Heart left ventricle (tissue), 16 donors: ENCODE results near the gene EMD. TPM values are rescaled to one million over a fixed set of nuclear protein-coding genes. Genes with fewer than 3 reads are reported as not detected.

Experiments
- ATAC-seq, 4 donors: fragments of 200-7000 bp; cut with Tn5 transposase; one replicate each; pipeline ENCODE4 v1.9.1; 2020 to 2022; ENCODE audit warnings: moderate library complexity in 4 of 4, mild to moderate bottlenecking in 3 of 4, moderate number of reproducible peaks in 1 of 4
- DNase-seq, 5 donors: peaks; one replicate each; pipeline ENCODE4 v3.0.0-alpha.2; 2020
- H3K27ac ChIP-seq, 12 donors: fragments of 200-600 bp; sonication (generic) in 4 of 12; one replicate each; pipeline versions ENCODE4 v1.5.0 to v1.8.0; 2016 to 2022; ENCODE audit warnings: mild to moderate bottlenecking in 2 of 12
- H3K27me3 ChIP-seq, 9 donors: fragments of 200-600 bp; sonication (generic) in 2 of 9; one replicate each; pipeline versions ENCODE4 v1.5.1 to v1.8.0; 2016 to 2022; ENCODE audit warnings: mild to moderate bottlenecking in 3 of 9
- H3K36me3 ChIP-seq, 9 donors: fragments of 200-600 bp; sonication (generic) in 2 of 9; one replicate each; pipeline versions ENCODE4 v1.5.0 to v1.8.0; 2018 to 2022; ENCODE audit warnings: mild to moderate bottlenecking in 2 of 9
- H3K4me1 ChIP-seq, 12 donors: fragments of 200-600 bp; sonication (generic) in 4 of 12; one replicate each; pipeline versions ENCODE4 v1.5.0 to v1.8.0; 2016 to 2022; ENCODE audit warnings: mild to moderate bottlenecking in 3 of 12
- H3K4me3 ChIP-seq, 12 donors: fragments of 200-600 bp; sonication (generic) in 4 of 12; one replicate each; pipeline versions ENCODE4 v1.5.0 to v1.8.0; 2017 to 2022; ENCODE audit warnings: mild to moderate bottlenecking in 9 of 12, moderate library complexity in 4 of 12
- H3K9me3 ChIP-seq, 12 donors: fragments of 200-600 bp; sonication (generic) in 4 of 12; one replicate each; pipeline versions ENCODE4 v1.5.0 to v1.8.0; 2016 to 2022; ENCODE audit warnings: mild to moderate bottlenecking in 1 of 12
- CTCF ChIP-seq, 12 donors: fragments of 200-600 bp; sonication (generic) in 4 of 12; IDR thresholded peaks; one replicate each; pipeline versions ENCODE4 v1.5.0 to v1.8.0; 2018 to 2022; ENCODE audit warnings: antibody characterized with exemption in 12 of 12, mild to moderate bottlenecking in 5 of 12
- POLR2A ChIP-seq, 2 donors: fragments of 450-650 bp; IDR thresholded peaks; one replicate each; pipeline ENCODE4 v1.6.1; 2017; ENCODE audit warnings: antibody characterized with exemption in 2 of 2, mild to moderate bottlenecking in 2 of 2, moderate library complexity in 2 of 2
- WGBS, 4 donors: extraction: QIAGEN DNeasy Blood & Tissue Kit in 2 of 4; methylation state at CpG; one replicate each; pipeline versions ENCODE4 v1.1.5 to v1.1.7; 2013 to 2018; 5-methylcytosine and 5-hydroxymethylcytosine counted together
- intact Hi-C, 10 donors: fragments of 100-400 bp; cut with DNase I; formaldehyde crosslinking; loops; one replicate each; pipeline versions ENCODE4 v1.11.1 to v1.14.2; 2022
- polyA plus RNA-seq, 2 donors: library from polyadenylated mRNA; stranded (reverse); fragments of 200-250 nt; gene quantifications; one replicate each; pipeline ENCODE4 v1.2.3, GENCODE V29; 2013
- total RNA-seq, 9 donors: library from RNA; depleted of rRNA in 2 of 9; stranded (reverse); fragments of >200 nt in 2 of 9; fragmentation: NEBNext Ultra II Directional in 3 of 9; extraction: Animal tissue kit (Norgen Biotek cat#: 25700) in 3 of 9; gene quantifications; one replicate each; pipeline versions ENCODE4 v1.1.0 to v1.2.4, GENCODE V29; 2016 to 2023
- donor health status: ischemic (EF 13 %, LVEDD 7.1; RV severe dilation, severe dysfunction).
- donor health status: healthy with polysubstance abuse.
- donor health status: DM: no; HTN: yes; CAD: no.
- donor health status: DM: no; HTN: no; CAD: no.
- donor health status: ischemic (EF 25% LVEDD 6.9; RV normal size, moderate dysfunction).
- donor health status: ischemic (EF 25% LVEDD 5.7; RV mildly dilated, moderate dysfunction).
- donor health status: healthy.
- donor health status: DM: yes; HTN: yes; CAD: no.
- donor health status: ischemic (EF 35%, LVEDD 5.7; RV mildly dilated, moderate dysfunction).
- donor health status: nonischemic (EF 11% LVEDD 7.7; RV severe dilation, severe dysfunction).
- donor health status: DM: yes; HTN: yes; CAD: no.
- donor health status: PGD.
- donor health status: ischemic (EF 29% LVEDD 5.4; RV normal size, mild dysfunction).
- donor health status: nonischemic (EF 23%, LVEDD 6.1; RV moderate dilation, normal function).

The EMD gene
- total and polyA plus RNA-seq, 11 donors, result 37.6 to 152 (median 53.8) TPM

- peaks cover 0 to 19% (median 0%) of the 10 kb centered on the region in 12 donors for H3K4me1 ChIP-seq
- no peak overlapping the region for H3K4me3 ChIP-seq
- H3K27me3 ChIP-seq, result no peaks in the 10 kb centered on the region
- peak overlapping the region in 3 of 12 donors; percentile 9 to 76 (median 32) for H3K27ac ChIP-seq
- ATAC-seq (no peak), DNase-seq (no peak)
- intact Hi-C loops, result no loop called here
- TF ChIP-seq POLR2A (IDR thresholded peaks at IDR 0.05), result no peak
- TF ChIP-seq CTCF (IDR thresholded peaks at IDR 0.05), result no peak
- H3K9me3 ChIP-seq, result no peaks in the 10 kb centered on the region
- H3K36me3 ChIP-seq, result peaks cover 0 to 76% (median 71%) of the 10 kb centered on the region in 9 donors
- WGBS, 4 donors, result 80 to 87% (median 83%) methylated on average over 13 to 19 of the region's 19 CpGs
These were observed 28.5 kb upstream of the EMD start for GRCh38 chrX:154350429-154351182.

GRCh38 chrX:154351183-154352011 is 27.7 kb upstream of the EMD start:
- peaks cover 0 to 84% (median 77%) of the 10 kb centered on the region in 9 donors for H3K36me3 ChIP-seq
- DNase-seq, result no peak
- peaks cover 0 to 19% (median 0%) of the 10 kb centered on the region in 12 donors for H3K4me1 ChIP-seq
- no peak overlapping the region for H3K4me3 ChIP-seq
- H3K9me3 ChIP-seq, result no peaks in the 10 kb centered on the region
- WGBS, 4 donors, result 66 to 82% (median 72%) methylated on average over 24 to 30 of the region's 30 CpGs
- TF ChIP-seq POLR2A (IDR thresholded peaks at IDR 0.05) (no peak), CTCF (IDR thresholded peaks at IDR 0.05) (no peak)
- intact Hi-C loops, result no loop called here
- H3K27me3 ChIP-seq, result no peaks in the 10 kb centered on the region
- ATAC-seq, result no peak
- peak overlapping the region in 3 of 12 donors; percentile 9 to 76 (median 68) for H3K27ac ChIP-seq

- intact Hi-C loops, result no loop called here
- no peak for TF ChIP-seq POLR2A (IDR thresholded peaks at IDR 0.05)
- Histone ChIP-seq H3K27ac (peak overlapping the region in 3 of 12 donors; percentile 9 to 76 (median 68)), H3K27me3 (no peaks in the 10 kb centered on the region), H3K4me3 (no peak overlapping the region), H3K9me3 (no peaks in the 10 kb centered on the region), H3K36me3 (peaks cover 0 to 90% (median 83%) of the 10 kb centered on the region in 9 donors), H3K4me1 (peaks cover 0 to 19% (median 0%) of the 10 kb centered on the region in 12 donors)
- DNase-seq (no peak), ATAC-seq (no peak)
- WGBS, 4 donors, result 66 to 79% (median 67%) methylated on average over 6 to 14 of the region's 14 CpGs
These were observed 27.1 kb upstream of the EMD start for GRCh38 chrX:154352012-154352401.

GRCh38 chrX:154352466-154352865 is 26.6 kb upstream of the EMD start:
- no peak overlapping the region for H3K4me3 ChIP-seq
- peak overlapping the region in 1 of 12 donors; percentile 76 for H3K27ac ChIP-seq
- TF ChIP-seq POLR2A (IDR thresholded peaks at IDR 0.05) (no peak), CTCF (IDR thresholded peaks at IDR 0.05) (no peak)
- H3K36me3 ChIP-seq, result peaks cover 0 to 94% (median 87%) of the 10 kb centered on the region in 9 donors
- no peaks in the 10 kb centered on the region for H3K27me3 ChIP-seq
- intact Hi-C loops, result no loop called here
- ATAC-seq (no peak), DNase-seq (no peak)
- H3K4me1 ChIP-seq, result peaks cover 0 to 15% (median under 1%) of the 10 kb centered on the region in 12 donors
- WGBS, 4 donors, result 70 to 81% (median 74%) methylated on average over 8 to 13 of the region's 13 CpGs
- H3K9me3 ChIP-seq, result no peaks in the 10 kb centered on the region
